Lower leg skin (tissue), 3 donors: ENCODE data around the gene SMG6.

Source experiments
- CTCF ChIP-seq, 3 donors: fragments of 450-650 bp; IDR thresholded peaks; one replicate each; pipeline ENCODE4 v1.5.1; 2016; ENCODE audit warnings: antibody characterized with exemption in 3 of 3, mild to moderate bottlenecking in 3 of 3, moderate library complexity in 2 of 3
- POLR2A ChIP-seq, 2 donors: fragments of 450-650 bp; IDR thresholded peaks; one replicate each; pipeline ENCODE4 v1.6.1; 2016 to 2017; ENCODE audit warnings: antibody characterized with exemption in 2 of 2, mild to moderate bottlenecking in 1 of 2, moderate library complexity in 1 of 2

- no peak for TF ChIP-seq CTCF (IDR thresholded peaks at IDR 0.05)
- no peak for TF ChIP-seq POLR2A (IDR thresholded peaks at IDR 0.05)
These were observed 20.2 kb upstream of the SMG6 start for GRCh38 chr17:2323629-2324314.
